Nephron progenitor cell (in vitro differentiated cells): Measurements from ENCODE around the gene OR13J1.

ENCODE experiments used
- DNase-seq: peaks from one replicate; pipeline ENCODE4 v3.0.0; 2021
- H3K27ac Mint-ChIP-seq: 2 replicates; pipeline ENCODE4 v1.8.0; 2021; ENCODE audit warnings: mild to moderate bottlenecking, moderate library complexity, mixed read lengths
- H3K27me3 Mint-ChIP-seq: 2 replicates; pipeline ENCODE4 v1.8.0; 2021; ENCODE audit warnings: mild to moderate bottlenecking, low read depth, mixed read lengths; ENCODE audit not compliant: poor library complexity
- H3K36me3 Mint-ChIP-seq: 2 replicates; pipeline ENCODE4 v1.8.0; 2021; ENCODE audit warnings: low read depth, mixed read lengths
- H3K4me1 Mint-ChIP-seq: 2 replicates; pipeline ENCODE4 v1.8.0; 2021; ENCODE audit warnings: mixed read lengths
- H3K4me3 Mint-ChIP-seq: 2 replicates; pipeline ENCODE4 v1.8.0; 2021; ENCODE audit warnings: mild to moderate bottlenecking, moderate library complexity, mixed read lengths
- H3K9me3 Mint-ChIP-seq: 2 replicates; pipeline ENCODE4 v1.8.0; 2021; ENCODE audit warnings: mild to moderate bottlenecking, moderate library complexity, mixed read lengths
- CTCF ChIP-seq: fragments of 200-600 bp; sonication (generic); IDR thresholded peaks from 2 replicates; pipeline ENCODE4 v1.5.0; 2021; ENCODE audit warnings: antibody characterized with exemption

OR13J1 gene

GRCh38 chr9:35834260-35835215 lies 35.7 kb downstream of the OR13J1 start:
- H3K9me3 Mint-ChIP-seq: no peaks in the 10 kb centered on the region
- peak overlapping the region; percentile 10 for H3K4me3 Mint-ChIP-seq
- H3K4me1 Mint-ChIP-seq: peaks cover 65% of the 10 kb centered on the region
- TF ChIP-seq CTCF: no peak
- H3K27ac Mint-ChIP-seq: peak overlapping the region; percentile 87
- DNase-seq: no peak
- H3K27me3 Mint-ChIP-seq: peaks cover 22% of the 10 kb centered on the region
- peaks cover 16% of the 10 kb centered on the region for H3K36me3 Mint-ChIP-seq

- Mint-ChIP-seq H3K4me3 (no peak overlapping the region), H3K9me3 (no peaks in the 10 kb centered on the region), H3K36me3 (peaks cover 4% of the 10 kb centered on the region), H3K4me1 (peaks cover 79% of the 10 kb centered on the region), H3K27me3 (peaks cover 17% of the 10 kb centered on the region), H3K27ac (no peak overlapping the region)
- no peak for DNase-seq
- TF ChIP-seq CTCF: no peak
These were observed 37.4 kb downstream of the OR13J1 start for GRCh38 chr9:35832814-35833213.

- peaks cover 92% of the 10 kb centered on the region for H3K4me1 Mint-ChIP-seq
- H3K36me3 Mint-ChIP-seq: peaks cover 4% of the 10 kb centered on the region
- H3K4me3 Mint-ChIP-seq: peak overlapping the region; percentile 31
- H3K27ac Mint-ChIP-seq: no peak overlapping the region
- no peak for TF ChIP-seq CTCF
- no peak for DNase-seq
- peaks cover 18% of the 10 kb centered on the region for H3K27me3 Mint-ChIP-seq
- no peaks in the 10 kb centered on the region for H3K9me3 Mint-ChIP-seq
These were observed 39.2 kb downstream of the OR13J1 start for GRCh38 chr9:35831040-35831439.

GRCh38 chr9:35829764-35830096 lies 40.5 kb downstream of the OR13J1 start:
- peaks cover 18% of the 10 kb centered on the region for H3K27me3 Mint-ChIP-seq
- H3K36me3 Mint-ChIP-seq: no peaks in the 10 kb centered on the region
- no peak for TF ChIP-seq CTCF
- H3K4me1 Mint-ChIP-seq: peaks cover 81% of the 10 kb centered on the region
- no peak overlapping the region for H3K27ac Mint-ChIP-seq
- H3K9me3 Mint-ChIP-seq: no peaks in the 10 kb centered on the region
- no peak for DNase-seq
- H3K4me3 Mint-ChIP-seq: peak overlapping the region; percentile 90

GRCh38 chr9:35829084-35829763 lies 41.0 kb downstream of the OR13J1 start, which contains the start of gene TMEM8B:
TMEM8B (plus strand) TSS chr9:35829228; CDS start chr9:35829448, 220 bp downstream.
- Mint-ChIP-seq H3K36me3 (no peaks in the 10 kb centered on the region), H3K4me1 (peaks cover 76% of the 10 kb centered on the region), H3K4me3 (peak within 1 kb of the TSS; percentile 90), H3K27ac (peak within 1 kb of the TSS; percentile 94), H3K27me3 (peaks cover 16% of the 10 kb centered on the region), H3K9me3 (no peaks in the 10 kb centered on the region)
- DNase-seq: peak; percentile 98
- TF ChIP-seq CTCF: no peak
